Spleen (tissue), 7 donors: ENCODE measurements around the gene PRXL2B.

Experiments
- POLR2A ChIP-seq, 3 donors: fragments of 450-650 bp; IDR thresholded peaks; one replicate each; pipeline ENCODE4 v1.5.1; 2017; ENCODE audit warnings: antibody characterized with exemption in 3 of 3, mild to moderate bottlenecking in 1 of 3
- TF ChIP-seq, protein P1 (sequence below), 11 experiments: fragments of 200-600 bp in 7 of 11; fragments of 450-650 bp in 4 of 11; sonication (generic) in 4 of 11; IDR thresholded peaks in 8 of 11; conservative IDR thresholded peaks in 3 of 11; 1 replicate in 7 of 11; 2 replicates in 4 of 11; pipeline versions ENCODE4 v1.4.0 to v1.8.0; 2016 to 2021; ENCODE audit warnings: antibody characterized with exemption in 11 of 11, inconsistent platforms in 4 of 11, mild to moderate bottlenecking in 1 of 11
- donor health status: DM: no; HTN: no; CAD: no; lungs with moderate emphysema.
- donor health status: DM: no; HTN: no; CAD: no.
- donor health status: DM: no; HTN: no; CAD: no.

DNA sequence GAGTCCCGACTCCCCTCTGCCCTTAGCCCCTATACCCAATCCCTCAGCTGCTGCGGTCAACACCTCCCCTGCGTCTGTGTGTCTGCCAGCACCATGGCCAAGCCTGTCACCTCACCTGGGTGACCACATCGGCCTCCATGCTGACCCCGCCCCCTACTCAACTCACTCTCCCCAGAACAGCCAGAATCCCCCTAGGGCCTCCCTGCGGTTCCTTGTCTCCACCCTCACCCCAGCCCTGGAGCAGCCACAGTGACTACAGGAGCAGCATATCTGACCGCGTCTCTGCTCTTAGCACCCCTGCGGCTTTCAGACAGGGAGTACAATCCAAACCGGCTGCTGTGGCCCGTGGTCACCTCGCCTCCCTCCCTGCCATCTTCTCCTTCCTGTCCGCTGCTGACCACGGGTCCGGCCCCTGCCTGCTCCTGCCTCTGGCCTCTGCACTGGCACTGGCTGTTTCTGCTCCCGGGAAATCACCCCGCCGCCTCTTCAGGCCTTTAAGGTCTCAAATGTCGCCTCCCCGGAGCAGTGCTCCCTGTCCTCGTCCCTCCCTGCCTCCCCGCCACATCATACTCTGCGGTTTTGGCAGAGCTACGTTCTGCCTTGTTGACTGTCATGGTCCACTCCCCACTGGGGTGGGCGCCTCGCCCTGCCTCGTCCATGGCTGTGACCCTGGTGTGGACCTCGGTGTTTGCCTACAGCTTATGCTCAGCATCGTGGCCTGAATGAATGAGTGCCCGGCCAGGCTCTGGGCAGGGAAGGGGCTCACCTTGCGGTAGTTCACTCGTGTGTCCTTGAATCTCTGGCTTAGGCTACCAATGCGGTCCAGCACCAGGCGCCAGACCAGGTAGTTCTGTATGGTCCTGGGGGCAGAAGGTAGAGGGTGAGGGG is 11.1 kb downstream of the PRXL2B start:
- TF ChIP-seq POLR2A (IDR thresholded peaks at IDR 0.05) = no peak
- TF ChIP-seq, protein P1, sequence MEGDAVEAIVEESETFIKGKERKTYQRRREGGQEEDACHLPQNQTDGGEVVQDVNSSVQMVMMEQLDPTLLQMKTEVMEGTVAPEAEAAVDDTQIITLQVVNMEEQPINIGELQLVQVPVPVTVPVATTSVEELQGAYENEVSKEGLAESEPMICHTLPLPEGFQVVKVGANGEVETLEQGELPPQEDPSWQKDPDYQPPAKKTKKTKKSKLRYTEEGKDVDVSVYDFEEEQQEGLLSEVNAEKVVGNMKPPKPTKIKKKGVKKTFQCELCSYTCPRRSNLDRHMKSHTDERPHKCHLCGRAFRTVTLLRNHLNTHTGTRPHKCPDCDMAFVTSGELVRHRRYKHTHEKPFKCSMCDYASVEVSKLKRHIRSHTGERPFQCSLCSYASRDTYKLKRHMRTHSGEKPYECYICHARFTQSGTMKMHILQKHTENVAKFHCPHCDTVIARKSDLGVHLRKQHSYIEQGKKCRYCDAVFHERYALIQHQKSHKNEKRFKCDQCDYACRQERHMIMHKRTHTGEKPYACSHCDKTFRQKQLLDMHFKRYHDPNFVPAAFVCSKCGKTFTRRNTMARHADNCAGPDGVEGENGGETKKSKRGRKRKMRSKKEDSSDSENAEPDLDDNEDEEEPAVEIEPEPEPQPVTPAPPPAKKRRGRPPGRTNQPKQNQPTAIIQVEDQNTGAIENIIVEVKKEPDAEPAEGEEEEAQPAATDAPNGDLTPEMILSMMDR (IDR thresholded peaks at IDR 0.05 in 8 of 11, conservative IDR thresholded peaks at IDR 0.05 in 3 of 11) = no peak
